Heart left ventricle (tissue), 13 donors: ENCODE data around the gene MYO18B.

Experiments
- POLR2A ChIP-seq, 2 donors: fragments of 450-650 bp; IDR thresholded peaks; one replicate each; pipeline ENCODE4 v1.6.1; 2017; ENCODE audit warnings: antibody characterized with exemption in 2 of 2, mild to moderate bottlenecking in 2 of 2, moderate library complexity in 2 of 2
- TF ChIP-seq, protein P1 (sequence below), 12 donors: fragments of 200-600 bp; sonication (generic) in 4 of 12; IDR thresholded peaks; one replicate each; pipeline versions ENCODE4 v1.5.0 to v1.8.0; 2018 to 2022; ENCODE audit warnings: antibody characterized with exemption in 12 of 12, mild to moderate bottlenecking in 5 of 12
- donor health status: ischemic (EF 13 %, LVEDD 7.1; RV severe dilation, severe dysfunction).
- donor health status: DM: no; HTN: yes; CAD: no.
- donor health status: DM: no; HTN: no; CAD: no.
- donor health status: ischemic (EF 25% LVEDD 6.9; RV normal size, moderate dysfunction).
- donor health status: ischemic (EF 25% LVEDD 5.7; RV mildly dilated, moderate dysfunction).
- donor health status: ischemic (EF 35%, LVEDD 5.7; RV mildly dilated, moderate dysfunction).
- donor health status: nonischemic (EF 11% LVEDD 7.7; RV severe dilation, severe dysfunction).
- donor health status: DM: yes; HTN: yes; CAD: no.
- donor health status: PGD.
- donor health status: ischemic (EF 29% LVEDD 5.4; RV normal size, mild dysfunction).
- donor health status: nonischemic (EF 23%, LVEDD 6.1; RV moderate dilation, normal function).

DNA sequence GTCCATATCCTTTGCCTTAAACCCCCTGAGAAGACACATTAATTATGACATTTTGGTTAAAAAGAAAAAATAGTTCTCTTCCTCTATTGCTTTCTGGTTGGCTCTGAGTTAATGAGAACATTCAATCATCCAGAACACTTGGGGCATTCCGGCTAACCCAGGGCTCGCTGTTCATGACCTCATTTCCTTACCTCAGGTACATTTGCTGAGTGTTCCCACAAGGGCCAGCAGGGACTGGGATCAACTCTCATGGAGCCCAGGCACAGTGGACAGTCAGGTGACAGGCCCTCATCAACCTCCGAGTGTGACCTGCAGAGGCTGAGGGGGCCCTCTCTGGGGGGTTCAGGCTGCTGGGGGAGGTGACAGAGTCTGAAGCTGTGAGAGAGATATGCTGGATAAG lies 98.9 kb downstream of the MYO18B start:
- TF ChIP-seq POLR2A (IDR thresholded peaks at IDR 0.05), result no peak
- TF ChIP-seq, protein P1, sequence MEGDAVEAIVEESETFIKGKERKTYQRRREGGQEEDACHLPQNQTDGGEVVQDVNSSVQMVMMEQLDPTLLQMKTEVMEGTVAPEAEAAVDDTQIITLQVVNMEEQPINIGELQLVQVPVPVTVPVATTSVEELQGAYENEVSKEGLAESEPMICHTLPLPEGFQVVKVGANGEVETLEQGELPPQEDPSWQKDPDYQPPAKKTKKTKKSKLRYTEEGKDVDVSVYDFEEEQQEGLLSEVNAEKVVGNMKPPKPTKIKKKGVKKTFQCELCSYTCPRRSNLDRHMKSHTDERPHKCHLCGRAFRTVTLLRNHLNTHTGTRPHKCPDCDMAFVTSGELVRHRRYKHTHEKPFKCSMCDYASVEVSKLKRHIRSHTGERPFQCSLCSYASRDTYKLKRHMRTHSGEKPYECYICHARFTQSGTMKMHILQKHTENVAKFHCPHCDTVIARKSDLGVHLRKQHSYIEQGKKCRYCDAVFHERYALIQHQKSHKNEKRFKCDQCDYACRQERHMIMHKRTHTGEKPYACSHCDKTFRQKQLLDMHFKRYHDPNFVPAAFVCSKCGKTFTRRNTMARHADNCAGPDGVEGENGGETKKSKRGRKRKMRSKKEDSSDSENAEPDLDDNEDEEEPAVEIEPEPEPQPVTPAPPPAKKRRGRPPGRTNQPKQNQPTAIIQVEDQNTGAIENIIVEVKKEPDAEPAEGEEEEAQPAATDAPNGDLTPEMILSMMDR (IDR thresholded peaks at IDR 0.05), result no peak
